ENCODE data around the gene MYH11. TPM values are rescaled to one million over a fixed set of nuclear protein-coding genes. Genes with fewer than 3 reads are reported as not detected.

The MYH11 gene
- total RNA-seq, 1 donor from 2014 or later, result not detected

- Mint-ChIP-seq H3K27ac (no peak overlapping the region), H3K9me3 (no peaks in the 10 kb centered on the region), H3K27me3 (ENCODE audit: insufficient read depth) (no peaks in the 10 kb centered on the region), H3K36me3 (ENCODE audit: low read depth) (peaks cover 15% of the 10 kb centered on the region), H3K4me1 (ENCODE audit: low read depth) (no peaks in the 10 kb centered on the region), H3K4me3 (no peak overlapping the region)
- DNase-seq (ENCODE audit: low spot score), result no peak
- intact Hi-C loops (cut with micrococcal nuclease), result no loop called here
Observed at GRCh38 chr16:15715221-15715620, 141.6 kb downstream of the MYH11 start.

DNA sequence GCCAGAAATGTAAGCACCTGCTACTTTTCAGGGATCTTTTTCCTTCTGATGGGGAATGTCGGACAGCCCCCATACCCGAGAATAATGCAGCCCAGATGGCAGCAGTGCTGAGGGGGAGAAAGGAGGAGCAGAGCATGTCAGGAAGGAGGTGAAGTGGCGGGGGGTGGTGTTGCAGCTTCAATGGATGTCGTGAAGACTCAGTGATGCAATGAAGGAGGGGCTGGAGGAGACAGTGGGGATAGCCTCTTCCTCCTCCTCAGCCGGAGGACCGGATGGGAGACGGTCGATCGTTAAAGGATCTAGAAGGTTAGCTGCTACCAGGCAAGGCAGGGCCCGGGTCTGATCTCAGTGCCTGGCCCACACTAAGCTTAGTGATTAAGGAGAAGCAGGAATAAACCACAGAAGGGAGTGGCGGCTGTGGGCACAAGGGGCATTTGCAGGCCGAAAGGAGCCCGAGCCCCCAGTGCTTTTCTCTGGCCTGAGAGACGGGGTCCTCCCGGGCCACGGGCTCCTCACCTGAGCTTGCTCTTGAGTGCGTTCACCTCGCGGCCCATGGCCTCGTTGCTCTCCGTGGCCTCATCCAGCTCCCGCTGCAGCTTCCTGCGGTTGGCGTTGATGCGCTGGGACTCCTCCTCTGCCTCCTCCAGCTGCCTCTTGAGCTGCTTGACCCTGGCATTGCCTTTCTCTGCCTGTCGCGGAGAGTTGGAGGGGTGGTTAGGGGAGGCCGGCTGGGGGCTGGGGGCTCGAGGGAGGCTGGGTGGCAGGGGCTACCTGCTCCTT lies 142.2 kb downstream of the MYH11 start:
- Mint-ChIP-seq H3K9me3 (no peaks in the 10 kb centered on the region), H3K4me1 (ENCODE audit: low read depth) (no peaks in the 10 kb centered on the region), H3K27me3 (ENCODE audit: insufficient read depth) (no peaks in the 10 kb centered on the region), H3K36me3 (ENCODE audit: low read depth) (peaks cover 13% of the 10 kb centered on the region), H3K4me3 (no peak overlapping the region), H3K27ac (no peak overlapping the region)
- DNase-seq (ENCODE audit: low spot score), result no peak
- intact Hi-C loops (cut with micrococcal nuclease), result no loop called here

DNA sequence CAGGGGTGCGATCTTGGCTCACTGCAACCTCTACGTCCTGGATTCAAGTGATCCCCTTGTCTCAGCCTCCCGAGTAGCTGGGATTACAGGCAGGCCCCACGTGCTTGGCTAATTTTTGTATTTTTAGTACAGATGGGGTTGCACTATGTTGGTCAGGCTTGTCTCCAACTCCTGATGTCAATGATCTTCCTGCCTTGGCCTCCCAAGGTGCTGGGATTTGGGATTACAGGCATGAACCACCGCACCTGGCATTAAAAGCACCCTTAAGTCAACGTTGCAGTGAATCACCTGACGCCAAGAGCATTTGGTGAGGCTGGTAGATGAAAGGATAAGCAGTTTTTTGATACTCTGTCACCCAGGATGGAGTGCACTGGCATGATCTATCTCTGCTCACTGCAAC lies 147.8 kb downstream of the MYH11 start:
- intact Hi-C loops (cut with micrococcal nuclease), result no loop called here
- H3K4me3 Mint-ChIP-seq, result no peak overlapping the region
- H3K36me3 Mint-ChIP-seq (ENCODE audit: low read depth), result peaks cover 14% of the 10 kb centered on the region
- no peak overlapping the region for H3K27ac Mint-ChIP-seq
- peaks cover 6% of the 10 kb centered on the region for H3K4me1 Mint-ChIP-seq (ENCODE audit: low read depth)
- no peaks in the 10 kb centered on the region for H3K9me3 Mint-ChIP-seq
- DNase-seq (ENCODE audit: low spot score), result no peak
- H3K27me3 Mint-ChIP-seq (ENCODE audit: insufficient read depth), result no peaks in the 10 kb centered on the region

DNA sequence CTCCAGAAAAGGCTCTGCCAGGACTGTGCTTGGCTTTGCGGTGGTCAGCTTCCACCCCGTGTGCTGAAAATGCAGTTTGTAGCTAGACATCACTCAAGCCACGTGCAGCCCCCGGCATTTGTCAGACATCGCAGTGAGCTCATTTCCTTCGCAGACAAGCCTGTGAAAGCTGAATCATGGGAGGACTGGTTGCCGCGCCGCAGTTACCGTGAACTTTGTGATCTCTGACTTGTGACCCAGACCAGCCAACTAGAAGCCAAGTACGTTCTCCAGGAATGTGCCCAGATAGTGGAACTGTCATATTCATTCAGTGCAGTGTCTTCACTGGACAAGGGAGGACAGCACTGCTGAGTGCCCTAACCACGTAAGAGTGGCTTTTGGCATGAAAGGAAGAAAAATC lies 148.7 kb downstream of the MYH11 start:
- Mint-ChIP-seq H3K27ac (no peak overlapping the region), H3K9me3 (no peaks in the 10 kb centered on the region), H3K36me3 (ENCODE audit: low read depth) (peaks cover 21% of the 10 kb centered on the region), H3K4me1 (ENCODE audit: low read depth) (peaks cover 15% of the 10 kb centered on the region), H3K4me3 (no peak overlapping the region), H3K27me3 (ENCODE audit: insufficient read depth) (no peaks in the 10 kb centered on the region)
- no peak for DNase-seq (ENCODE audit: low spot score)
- intact Hi-C loops (cut with micrococcal nuclease), result no loop called here

DNA sequence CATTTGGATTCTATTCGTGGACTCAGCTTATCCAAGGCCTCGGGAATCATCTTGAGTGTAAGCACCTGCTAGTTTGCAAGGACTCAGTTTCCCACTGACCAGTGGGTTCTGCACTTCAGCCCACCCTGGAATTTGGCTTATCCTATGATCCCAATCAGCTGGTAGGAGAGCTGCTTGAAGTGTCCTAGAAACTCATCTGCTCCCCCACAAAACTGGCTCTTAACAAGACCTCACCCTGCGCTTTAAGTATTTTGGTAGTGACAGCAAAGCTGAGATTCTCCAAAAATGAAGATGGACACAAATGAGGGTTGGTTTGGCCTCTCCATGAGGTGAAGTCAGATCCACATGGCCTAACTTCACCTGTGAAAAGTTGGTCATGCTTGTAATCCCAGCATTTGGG lies 149.5 kb downstream of the MYH11 start:
- no peak overlapping the region for H3K4me3 Mint-ChIP-seq
- H3K4me1 Mint-ChIP-seq (ENCODE audit: low read depth), result peaks cover 22% of the 10 kb centered on the region
- H3K9me3 Mint-ChIP-seq, result no peaks in the 10 kb centered on the region
- peaks cover 25% of the 10 kb centered on the region for H3K36me3 Mint-ChIP-seq (ENCODE audit: low read depth)
- intact Hi-C loops (cut with micrococcal nuclease), result no loop called here
- no peak for DNase-seq (ENCODE audit: low spot score)
- H3K27ac Mint-ChIP-seq, result no peak overlapping the region
- no peaks in the 10 kb centered on the region for H3K27me3 Mint-ChIP-seq (ENCODE audit: insufficient read depth)

GRCh38 chr16:15705064-15705565 lies 151.7 kb downstream of the MYH11 start:
- peaks cover 26% of the 10 kb centered on the region for H3K36me3 Mint-ChIP-seq (ENCODE audit: low read depth)
- H3K27ac Mint-ChIP-seq, result peak overlapping the region; percentile 52
- peaks cover 22% of the 10 kb centered on the region for H3K4me1 Mint-ChIP-seq (ENCODE audit: low read depth)
- H3K27me3 Mint-ChIP-seq (ENCODE audit: insufficient read depth), result no peaks in the 10 kb centered on the region
- intact Hi-C loops (cut with micrococcal nuclease), result no loop called here
- no peaks in the 10 kb centered on the region for H3K9me3 Mint-ChIP-seq
- H3K4me3 Mint-ChIP-seq, result no peak overlapping the region
- no peak for DNase-seq (ENCODE audit: low spot score)

- peaks cover 22% of the 10 kb centered on the region for H3K4me1 Mint-ChIP-seq (ENCODE audit: low read depth)
- H3K4me3 Mint-ChIP-seq, result no peak overlapping the region
- H3K9me3 Mint-ChIP-seq, result no peaks in the 10 kb centered on the region
- peak overlapping the region; percentile 27 for H3K27ac Mint-ChIP-seq
- peak; percentile 54 for DNase-seq (ENCODE audit: low spot score)
- H3K27me3 Mint-ChIP-seq (ENCODE audit: insufficient read depth), result no peaks in the 10 kb centered on the region
- peaks cover 30% of the 10 kb centered on the region for H3K36me3 Mint-ChIP-seq (ENCODE audit: low read depth)
- intact Hi-C loops (cut with micrococcal nuclease), result loop anchor here (1.0 kb wide), 2 partner anchors 62 to 277 kb away; no protein-coding TSS in a partner anchor
Observed at GRCh38 chr16:15704545-15704987, 152.3 kb downstream of the MYH11 start.

- Mint-ChIP-seq H3K27me3 (ENCODE audit: insufficient read depth) (no peaks in the 10 kb centered on the region), H3K4me1 (ENCODE audit: low read depth) (peaks cover 22% of the 10 kb centered on the region), H3K27ac (peak overlapping the region; percentile 73), H3K4me3 (no peak overlapping the region), H3K36me3 (ENCODE audit: low read depth) (peaks cover 35% of the 10 kb centered on the region), H3K9me3 (no peaks in the 10 kb centered on the region)
- intact Hi-C loops (cut with micrococcal nuclease), result no loop called here
- DNase-seq (ENCODE audit: low spot score), result no peak
Observed at GRCh38 chr16:15703029-15703736, 153.6 kb downstream of the MYH11 start.

GRCh38 chr16:15701975-15702970 lies 154.6 kb downstream of the MYH11 start:
- Mint-ChIP-seq H3K4me3 (no peak overlapping the region), H3K4me1 (ENCODE audit: low read depth) (peaks cover 22% of the 10 kb centered on the region), H3K27me3 (ENCODE audit: insufficient read depth) (no peaks in the 10 kb centered on the region), H3K9me3 (no peaks in the 10 kb centered on the region), H3K36me3 (ENCODE audit: low read depth) (peaks cover 38% of the 10 kb centered on the region), H3K27ac (peak overlapping the region; percentile 73)
- intact Hi-C loops (cut with micrococcal nuclease), result no loop called here
- no peak for DNase-seq (ENCODE audit: low spot score)

DNA sequence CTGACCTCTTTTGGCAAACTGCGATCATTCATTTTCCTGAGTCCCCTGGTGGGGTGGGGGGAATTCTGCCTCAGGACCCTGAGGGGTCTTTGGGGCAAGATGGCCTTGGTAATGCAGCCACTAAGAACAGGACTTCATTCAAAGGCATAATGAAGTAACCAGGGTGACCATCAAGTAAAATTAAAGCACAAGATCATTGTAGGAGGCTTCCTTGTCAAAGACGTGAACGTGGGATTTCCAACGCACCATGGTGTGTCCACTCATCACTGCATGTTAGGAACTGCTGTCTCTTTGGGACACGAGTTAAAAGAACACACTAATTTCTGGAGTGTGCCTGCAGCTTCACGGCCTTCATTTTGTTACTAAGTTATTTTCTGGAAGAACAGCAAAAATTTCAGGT lies 155.5 kb downstream of the MYH11 start:
- intact Hi-C loops (cut with micrococcal nuclease), result no loop called here
- Mint-ChIP-seq H3K27ac (no peak overlapping the region), H3K9me3 (no peaks in the 10 kb centered on the region), H3K27me3 (ENCODE audit: insufficient read depth) (no peaks in the 10 kb centered on the region), H3K4me3 (no peak overlapping the region), H3K36me3 (ENCODE audit: low read depth) (peaks cover 44% of the 10 kb centered on the region), H3K4me1 (ENCODE audit: low read depth) (peaks cover 22% of the 10 kb centered on the region)
- no peak for DNase-seq (ENCODE audit: low spot score)

DNA sequence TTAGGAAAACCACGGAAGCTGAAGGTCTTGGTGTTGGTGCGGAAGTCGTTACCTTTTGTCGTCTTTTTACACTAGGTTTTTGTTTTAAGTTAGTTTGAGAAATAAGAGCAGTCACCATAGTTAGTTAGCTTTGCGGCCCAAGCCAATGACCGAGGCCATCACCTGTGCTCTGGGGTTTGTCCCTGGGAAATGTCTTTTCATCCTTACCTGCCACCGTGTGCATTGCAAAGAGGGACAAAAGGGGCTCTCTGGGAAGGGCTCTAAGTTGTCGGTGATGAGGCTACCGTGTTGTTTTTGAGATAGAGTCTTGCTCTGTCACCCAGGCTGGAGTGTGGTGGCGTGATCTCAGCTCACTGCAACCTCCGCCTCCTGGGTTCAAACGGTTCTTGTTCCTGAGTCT lies 157.0 kb downstream of the MYH11 start:
- Mint-ChIP-seq H3K4me1 (ENCODE audit: low read depth) (peaks cover 22% of the 10 kb centered on the region), H3K27me3 (ENCODE audit: insufficient read depth) (no peaks in the 10 kb centered on the region), H3K27ac (no peak overlapping the region), H3K4me3 (no peak overlapping the region), H3K9me3 (no peaks in the 10 kb centered on the region), H3K36me3 (ENCODE audit: low read depth) (peaks cover 53% of the 10 kb centered on the region)
- intact Hi-C loops (cut with micrococcal nuclease), result no loop called here
- DNase-seq (ENCODE audit: low spot score), result no peak

DNA sequence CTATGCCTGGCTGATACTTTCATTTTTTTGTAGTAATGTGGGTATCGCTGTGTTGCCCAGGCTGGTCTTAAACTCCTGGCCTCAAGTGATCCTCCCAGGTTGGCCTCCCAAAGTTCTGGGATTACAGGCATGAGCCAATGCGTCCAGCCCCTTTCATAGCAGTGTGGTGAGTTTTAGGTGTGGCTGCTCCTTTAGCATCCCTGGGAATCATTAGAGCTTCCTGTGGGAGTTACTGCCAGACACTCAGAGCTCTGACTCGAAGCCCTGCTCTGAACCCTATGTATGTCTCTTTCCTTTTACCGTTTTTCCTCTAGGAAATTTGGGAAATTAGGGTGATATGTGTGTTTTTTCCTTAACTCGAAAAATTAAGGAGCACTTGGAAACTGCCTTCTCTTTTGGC lies 162.3 kb downstream of the MYH11 start:
- Mint-ChIP-seq H3K4me1 (ENCODE audit: low read depth) (no peaks in the 10 kb centered on the region), H3K27me3 (ENCODE audit: insufficient read depth) (no peaks in the 10 kb centered on the region), H3K36me3 (ENCODE audit: low read depth) (peaks cover 60% of the 10 kb centered on the region), H3K9me3 (no peaks in the 10 kb centered on the region), H3K4me3 (no peak overlapping the region), H3K27ac (no peak overlapping the region)
- intact Hi-C loops (cut with micrococcal nuclease), result no loop called here
- no peak for DNase-seq (ENCODE audit: low spot score)
